Measurements from ENCODE around the gene PLCL1.

Gene PLCL1

DNA sequence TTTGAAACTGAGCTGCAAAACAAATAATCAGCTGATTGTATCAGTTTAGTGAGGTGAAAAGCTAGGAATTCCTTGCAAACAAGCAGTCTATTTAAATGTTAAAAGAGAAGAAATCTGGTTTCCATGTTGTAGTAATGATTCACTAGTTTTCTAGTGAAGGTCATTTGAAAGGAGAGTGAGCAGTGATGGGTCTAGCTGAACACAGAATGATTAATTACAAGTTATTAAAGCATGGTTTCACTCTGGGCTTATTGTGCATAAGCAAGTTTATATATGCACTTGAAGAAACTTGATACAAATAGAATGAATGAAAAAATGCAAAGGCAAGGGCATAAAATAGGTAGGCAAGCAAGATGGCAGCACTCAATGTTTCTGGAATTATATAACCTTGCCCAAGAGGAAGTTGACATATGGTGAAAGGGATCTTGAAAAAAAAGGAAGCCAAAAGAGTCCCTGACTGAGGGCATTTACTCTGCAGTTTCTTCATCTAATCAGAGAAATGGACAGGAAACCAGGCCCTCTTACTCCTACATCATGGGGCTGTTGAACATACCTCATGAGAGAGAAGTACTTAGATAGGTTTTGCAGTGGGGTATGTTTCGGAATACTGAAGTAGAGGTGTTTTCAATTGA lies 53.2 kb downstream of the PLCL1 start:
- DNase-seq (ENCODE audit: low spot score), result no peak

DNA sequence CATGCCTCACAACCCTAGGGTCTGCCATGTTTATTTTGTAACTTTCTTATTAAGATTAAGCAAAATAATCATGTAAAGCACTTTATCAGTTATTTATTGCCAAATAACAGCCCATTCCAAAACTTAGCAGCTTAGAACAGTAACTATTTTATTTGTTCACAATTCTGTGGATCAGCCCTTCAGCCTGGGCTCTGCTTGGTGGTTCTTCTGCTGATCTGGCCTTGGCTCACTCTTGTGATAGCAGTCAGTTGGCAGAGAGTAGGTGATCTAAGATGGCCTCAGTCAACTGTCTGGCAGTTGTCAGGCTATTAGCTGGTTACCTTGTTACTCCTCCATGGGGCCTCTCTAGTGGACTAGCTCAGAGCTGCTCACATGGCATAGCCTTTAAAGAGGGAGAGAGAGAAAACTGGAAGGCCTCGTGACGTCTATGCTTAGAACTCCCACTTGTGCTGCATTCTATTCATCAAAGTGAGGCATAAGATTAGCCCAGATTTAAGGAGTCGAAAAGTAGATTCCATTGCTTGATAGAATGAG lies 54.3 kb downstream of the PLCL1 start:
- no peak for DNase-seq (ENCODE audit: low spot score)

DNA sequence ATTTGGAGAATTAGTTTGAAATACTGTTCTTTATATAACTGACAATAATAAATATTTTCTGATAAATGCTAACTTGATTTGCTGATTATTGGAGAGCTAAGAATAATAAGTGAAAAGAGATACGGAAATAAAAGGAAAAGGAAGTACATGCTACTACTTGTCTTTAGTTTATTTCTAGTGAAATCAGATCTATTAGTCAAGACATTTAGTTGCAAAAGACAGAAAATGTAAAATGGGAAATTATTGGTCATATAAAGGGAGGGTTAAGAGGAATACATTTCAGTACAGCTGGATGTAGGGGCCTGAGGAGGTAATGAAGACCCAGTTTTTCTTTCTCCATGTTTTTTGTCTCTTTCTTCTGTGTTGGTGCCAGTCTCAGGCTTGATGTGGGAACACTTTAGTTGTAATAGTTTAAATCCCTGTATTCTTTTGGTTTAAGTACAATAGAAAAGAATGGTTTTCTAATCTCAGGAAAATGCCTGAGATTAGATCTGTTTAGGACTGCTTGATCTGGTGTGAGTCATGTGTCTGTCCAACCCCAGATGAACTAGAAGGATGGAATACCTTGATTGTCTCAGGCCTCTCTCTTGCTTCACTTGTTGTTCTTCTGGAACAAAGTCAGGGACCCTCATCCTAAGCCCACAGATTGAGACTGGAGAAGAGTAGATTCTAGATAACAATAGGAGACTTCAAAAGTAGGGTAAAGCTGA lies 58.0 kb downstream of the PLCL1 start:
- DNase-seq (ENCODE audit: low spot score), result no peak

DNA sequence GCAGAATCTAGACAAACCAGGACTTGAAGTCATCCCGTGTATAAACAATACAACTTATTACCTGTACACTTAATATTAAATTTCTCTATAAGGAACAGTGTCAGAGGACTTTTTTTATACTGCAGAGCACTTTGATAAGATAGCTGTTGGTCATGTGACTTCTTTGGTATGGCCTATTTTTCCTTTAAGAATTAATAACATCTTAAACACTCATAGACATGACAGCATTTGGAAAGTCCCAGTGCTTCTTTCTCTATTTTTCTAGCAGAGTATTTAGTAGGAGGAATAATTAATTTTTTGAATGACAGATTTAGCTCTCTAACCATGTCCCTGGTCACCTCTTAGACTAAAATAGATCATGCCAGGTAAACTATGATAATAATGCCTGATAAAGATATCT lies 59.4 kb downstream of the PLCL1 start:
- no peak for DNase-seq (ENCODE audit: low spot score)

DNA sequence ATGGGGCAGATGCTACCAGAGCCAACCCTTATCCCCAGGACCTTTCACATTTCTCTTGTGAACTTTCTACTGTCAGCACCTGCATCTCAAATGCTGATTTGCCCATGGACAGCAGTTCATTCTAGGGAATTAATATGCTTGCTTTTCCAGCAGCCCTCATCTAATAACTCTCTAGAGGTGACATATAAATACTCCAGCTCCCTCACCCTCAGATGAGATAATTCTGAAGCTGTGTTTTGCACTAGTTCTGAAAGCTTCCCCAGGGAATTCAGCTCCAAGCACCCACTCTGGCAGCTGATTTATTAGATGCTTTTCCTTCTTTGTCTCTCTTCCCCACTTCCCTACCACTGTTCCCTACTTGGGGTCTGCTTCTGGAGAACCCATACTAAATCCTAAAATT lies 62.1 kb downstream of the PLCL1 start:
- no peak for DNase-seq (ENCODE audit: low spot score)

GRCh38 chr2:197867033-197867432 lies 62.6 kb downstream of the PLCL1 start:
- no peak for DNase-seq (ENCODE audit: low spot score)

GRCh38 chr2:197867624-197868023 lies 63.2 kb downstream of the PLCL1 start:
- no peak for DNase-seq (ENCODE audit: low spot score)

GRCh38 chr2:197868206-197868605 lies 63.8 kb downstream of the PLCL1 start:
- no peak for DNase-seq (ENCODE audit: low spot score)

GRCh38 chr2:197869041-197869440 lies 64.6 kb downstream of the PLCL1 start:
- DNase-seq (ENCODE audit: low spot score), result no peak

GRCh38 chr2:197869501-197870111 lies 65.2 kb downstream of the PLCL1 start:
- no peak for DNase-seq (ENCODE audit: low spot score)

- no peak for DNase-seq (ENCODE audit: low spot score)
Measured at GRCh38 chr2:197870137-197870536, 65.7 kb downstream of the PLCL1 start.

- DNase-seq (ENCODE audit: low spot score), result no peak
Measured at GRCh38 chr2:197871780-197872456, 67.5 kb downstream of the PLCL1 start.

DNA sequence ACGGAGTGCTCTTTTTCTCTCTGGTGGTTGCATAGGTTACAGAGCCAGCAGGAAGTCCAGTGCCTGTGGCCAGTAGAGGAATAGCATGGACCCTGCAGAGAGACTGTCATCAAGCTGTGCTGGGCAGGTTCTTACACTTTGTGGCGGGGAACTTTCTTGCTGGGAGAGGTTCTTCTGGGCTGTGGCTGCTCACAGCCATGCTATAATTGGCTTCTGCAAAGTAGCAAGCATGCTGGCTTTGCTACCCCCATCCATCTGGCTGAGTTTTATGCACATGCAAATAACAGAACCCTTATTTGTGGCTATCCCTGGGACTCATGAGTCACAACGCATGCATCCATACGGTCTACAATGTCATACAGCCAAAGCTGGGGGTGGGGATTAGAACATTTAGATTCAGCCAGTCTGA lies 68.9 kb downstream of the PLCL1 start:
- no peak for DNase-seq (ENCODE audit: low spot score)

GRCh38 chr2:197875763-197876162 lies 71.4 kb downstream of the PLCL1 start:
- no peak for DNase-seq (ENCODE audit: low spot score)

DNA sequence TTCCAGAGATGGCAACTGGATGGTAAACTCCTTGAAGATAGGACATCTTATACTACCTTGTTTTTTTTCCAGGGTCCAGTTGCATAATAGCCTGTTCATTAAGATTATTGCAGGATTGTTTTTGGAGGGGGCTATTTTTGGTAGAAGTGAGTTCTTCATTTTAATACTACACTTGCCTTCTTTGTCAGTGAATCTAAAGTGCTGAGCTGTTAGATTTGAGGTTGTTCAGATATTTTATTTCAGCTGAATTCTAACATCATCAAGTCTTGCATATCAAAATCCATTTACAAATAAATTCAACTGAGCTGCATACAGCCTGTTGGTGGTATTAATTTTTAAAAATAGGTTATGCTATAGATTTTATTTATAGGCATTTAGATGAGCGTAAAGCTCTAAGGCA lies 72.1 kb downstream of the PLCL1 start:
- no peak for DNase-seq (ENCODE audit: low spot score)

- no peak for DNase-seq (ENCODE audit: low spot score)
Measured at GRCh38 chr2:197877038-197877437, 72.6 kb downstream of the PLCL1 start.

DNA sequence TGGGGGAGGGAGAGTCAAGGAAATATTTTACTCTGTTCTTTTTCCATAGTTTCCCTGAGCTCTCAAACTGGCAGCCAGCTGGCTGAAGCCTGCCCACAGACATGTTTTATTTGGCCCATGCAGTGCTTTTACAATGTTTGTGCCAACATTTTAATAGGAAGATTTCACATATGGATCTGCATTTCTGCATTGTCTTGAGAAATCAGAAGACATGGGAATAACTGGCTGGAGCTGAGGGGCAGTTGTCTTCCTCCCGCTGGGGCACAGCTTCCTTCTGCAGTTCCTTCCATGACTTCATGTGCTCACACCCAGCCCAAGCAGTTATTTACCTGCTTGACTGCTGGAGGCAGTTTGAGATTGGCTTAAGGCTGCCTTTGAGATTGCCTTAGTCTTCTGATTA lies 74.4 kb downstream of the PLCL1 start:
- DNase-seq (ENCODE audit: low spot score), result no peak

- no peak for DNase-seq (ENCODE audit: low spot score)
Measured at GRCh38 chr2:197879812-197880408, 75.5 kb downstream of the PLCL1 start.

DNA sequence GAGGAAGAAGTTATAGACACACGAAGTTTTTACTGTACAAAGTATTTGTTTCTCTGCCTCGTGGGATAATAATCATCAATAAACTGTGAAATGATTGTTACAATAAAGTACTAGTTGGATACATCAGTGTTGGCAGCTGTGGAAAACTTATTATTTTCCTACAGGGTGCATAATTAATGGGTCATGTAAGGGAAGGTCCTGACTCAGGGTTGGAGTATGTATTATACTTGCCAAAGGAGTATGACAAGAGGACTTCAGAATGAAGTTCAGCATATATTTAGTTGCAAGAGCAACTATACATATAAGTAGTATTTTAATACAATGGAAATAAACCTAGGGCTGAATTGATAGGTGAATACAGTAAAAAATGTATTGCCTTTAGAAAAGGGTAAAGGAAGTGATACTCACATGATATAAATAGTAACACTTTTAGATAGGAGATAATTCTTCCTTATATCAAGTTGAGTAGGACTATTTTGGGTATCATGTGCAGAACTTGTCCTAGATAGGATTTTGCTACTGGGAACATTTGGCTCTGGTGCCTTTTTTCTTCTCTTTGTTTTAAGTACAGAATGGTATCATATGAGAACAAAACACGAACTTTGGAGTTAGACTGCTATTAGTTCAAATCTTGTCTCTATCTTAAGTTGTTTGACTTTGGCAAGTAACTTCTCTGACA lies 79.1 kb downstream of the PLCL1 start:
- DNase-seq (ENCODE audit: low spot score), result no peak

DNA sequence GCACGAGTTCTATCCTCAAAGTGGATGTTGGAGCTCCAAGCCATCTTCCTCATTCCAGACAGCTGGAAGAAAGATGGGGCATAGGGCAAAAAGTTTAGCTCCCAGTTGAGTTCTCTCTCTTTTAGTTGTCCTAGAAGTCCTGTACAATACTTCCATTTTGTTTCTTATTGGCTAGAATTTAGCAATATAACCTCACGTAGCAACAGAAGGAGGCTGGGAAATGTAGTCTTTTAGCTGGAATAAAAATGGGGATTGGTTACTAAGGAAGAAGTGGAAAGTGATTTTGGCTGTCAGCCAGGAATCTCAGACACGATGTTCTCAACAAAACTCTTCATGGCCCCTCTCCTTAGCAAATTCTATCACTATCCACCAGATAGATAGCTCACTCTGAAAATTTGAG lies 79.9 kb downstream of the PLCL1 start:
- no peak for DNase-seq (ENCODE audit: low spot score)

DNA sequence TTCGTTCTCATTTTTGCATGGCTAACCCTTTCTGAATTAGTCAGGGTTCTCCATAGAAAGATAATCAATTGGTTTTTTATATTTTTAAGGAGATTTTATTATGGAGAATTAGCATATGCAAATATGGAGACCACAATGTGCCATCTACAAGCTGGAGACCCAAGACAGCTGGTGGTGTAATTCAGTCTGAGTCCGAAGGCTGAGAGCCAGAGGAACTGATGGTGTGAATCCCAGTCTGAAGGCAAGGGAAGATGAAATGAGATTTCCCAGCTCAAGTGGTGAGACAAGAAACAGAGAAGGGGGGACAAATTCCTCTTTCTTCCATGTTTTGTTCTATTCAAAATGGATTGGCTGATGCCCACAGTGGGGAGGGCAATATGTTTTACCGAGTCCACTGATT lies 80.7 kb downstream of the PLCL1 start:
- no peak for DNase-seq (ENCODE audit: low spot score)

DNA sequence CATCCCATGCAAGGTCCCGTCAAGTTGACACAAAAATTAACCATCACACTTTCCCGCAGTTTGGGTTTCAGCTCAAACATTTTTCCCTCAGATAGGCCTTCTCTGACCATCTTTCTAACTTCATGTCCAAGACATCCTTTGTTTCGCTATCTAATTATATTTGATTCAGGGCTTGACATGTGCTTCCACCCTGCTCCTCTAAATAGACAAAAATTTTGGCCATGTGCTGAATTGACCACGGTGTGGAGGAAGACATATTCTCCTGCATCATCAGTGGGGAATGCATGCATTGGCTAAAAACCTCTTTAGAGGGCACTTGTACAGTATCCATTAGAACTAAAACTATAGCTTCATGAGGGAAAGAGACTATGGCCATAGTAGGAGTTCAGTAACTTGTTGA lies 81.2 kb downstream of the PLCL1 start:
- no peak for DNase-seq (ENCODE audit: low spot score)
